Posterior cingulate gyrus (tissue), 11 donors: ENCODE results near the gene SHROOM4.

ENCODE experiments used
- DNase-seq, 10 donors: peaks; one replicate each; pipeline versions ENCODE4 v3.0.0 to v3.0.0-alpha.2; 2020 to 2021; ENCODE audit warnings: mixed read lengths in 3 of 10
- intact Hi-C: fragments of 100-400 bp; cut with DNase I; formaldehyde crosslinking; loops from one replicate; pipeline ENCODE4 v1.15.1; 2023

Gene SHROOM4

GRCh38 chrX:50626432-50626831 is 187.6 kb downstream of the SHROOM4 start:
- no peak for DNase-seq
- intact Hi-C loops, result no loop called here

GRCh38 chrX:50622751-50623150 is 191.2 kb downstream of the SHROOM4 start:
- intact Hi-C loops, result no loop called here
- DNase-seq, result no peak

GRCh38 chrX:50618788-50619558 is 195.0 kb downstream of the SHROOM4 start:
- intact Hi-C loops, result no loop called here
- no peak for DNase-seq

GRCh38 chrX:50617183-50617582 is 196.8 kb downstream of the SHROOM4 start:
- intact Hi-C loops, result no loop called here
- DNase-seq, result no peak

GRCh38 chrX:50615570-50616158 is 198.3 kb downstream of the SHROOM4 start:
- DNase-seq, result no peak
- intact Hi-C loops, result no loop called here

- intact Hi-C loops, result no loop called here
- DNase-seq, result no peak
Observed at GRCh38 chrX:50614460-50614859, 199.5 kb downstream of the SHROOM4 start.

GRCh38 chrX:50613846-50614245 is 200.1 kb downstream of the SHROOM4 start:
- no peak for DNase-seq
- intact Hi-C loops, result no loop called here

- no peak for DNase-seq
- intact Hi-C loops, result no loop called here
Observed at GRCh38 chrX:50609796-50610195, 204.2 kb downstream of the SHROOM4 start.

- no peak for DNase-seq
- intact Hi-C loops, result no loop called here
Observed at GRCh38 chrX:50606300-50606950, 207.6 kb downstream of the SHROOM4 start.

- intact Hi-C loops, result no loop called here
- DNase-seq, result no peak
Observed at GRCh38 chrX:50596056-50596455, 217.9 kb downstream of the SHROOM4 start.

GRCh38 chrX:50594788-50595187 is 219.2 kb downstream of the SHROOM4 start:
- DNase-seq, result no peak
- intact Hi-C loops, result no loop called here

GRCh38 chrX:50586980-50587379 is 227.0 kb downstream of the SHROOM4 start:
- no peak for DNase-seq
- intact Hi-C loops, result loop anchor here (10.0 kb wide), 1 partner anchor 672 kb away; no protein-coding TSS in a partner anchor

GRCh38 chrX:50586407-50586806 is 227.6 kb downstream of the SHROOM4 start:
- no peak for DNase-seq
- intact Hi-C loops, result loop anchor here (10.0 kb wide), 1 partner anchor 672 kb away; no protein-coding TSS in a partner anchor

- intact Hi-C loops, result loop anchor here (5.0 to 10.0 kb wide), 2 partner anchors 379 to 667 kb away; partner anchors contain the start of genes AKAP4 and CCNB3
Observed at GRCh38 chrX:50581405-50581804, 232.6 kb downstream of the SHROOM4 start.

GRCh38 chrX:50579955-50580354 is 234.0 kb downstream of the SHROOM4 start:
- DNase-seq, result peak in 3 of 10 donors; percentile 4 to 33 (median 10)
- intact Hi-C loops, result loop anchor here (1.0 to 10.0 kb wide), 3 partner anchors 378 to 665 kb away; partner anchors contain the start of genes AKAP4 and CCNB3

More at GRCh38 chrX:50581405-50581804, 232.6 kb downstream of the SHROOM4 start:
- no peak for DNase-seq

GRCh38 chrX:50577326-50577725 is 236.7 kb downstream of the SHROOM4 start:
- intact Hi-C loops, result no loop called here
- no peak for DNase-seq

- intact Hi-C loops, result no loop called here
- no peak for DNase-seq
Observed at GRCh38 chrX:50567636-50568035, 246.4 kb downstream of the SHROOM4 start.

- intact Hi-C loops, result no loop called here
- no peak for DNase-seq
Observed at GRCh38 chrX:50565718-50566117, 248.3 kb downstream of the SHROOM4 start.
